Activated T-helper 1 cell treated with anti-CD3 and anti-CD28 coated beads, Interleukin-12 subunit alpha, Interleukin-12 subunit beta, Interleukin-2, Interleukin-4 antibody, amounts not matched to agents 30 ng/mL and 10 ng/mL and 1 ng/mL, durations not matched to agents 14 hours and 24 hours and 36 hours (primary cell): Measurements from ENCODE around the gene NUP153. TPM values are rescaled to one million over a fixed set of nuclear protein-coding genes. Genes with fewer than 3 reads are reported as not detected.

ENCODE experiments used
- DNase-seq: peaks from one replicate; pipeline ENCODE4 v3.0.0; 2021; ENCODE audit warnings: low spot score
- H3K27ac Mint-ChIP-seq: one replicate; pipeline ENCODE4 v1.8.0; 2021; ENCODE audit warnings: mild to moderate bottlenecking, mixed read lengths
- H3K27me3 Mint-ChIP-seq: one replicate; pipeline ENCODE4 v1.8.0; 2022; ENCODE audit warnings: mild to moderate bottlenecking, moderate library complexity, mixed read lengths; ENCODE audit not compliant: insufficient read depth
- H3K36me3 Mint-ChIP-seq: one replicate; pipeline ENCODE4 v1.8.0; 2021; ENCODE audit warnings: low read depth, mixed read lengths
- H3K4me1 Mint-ChIP-seq: one replicate; pipeline ENCODE4 v1.8.0; 2021; ENCODE audit warnings: low read depth, mixed read lengths
- H3K4me3 Mint-ChIP-seq: one replicate; pipeline ENCODE4 v1.8.0; 2021; ENCODE audit warnings: mild to moderate bottlenecking, moderate library complexity, mixed read lengths
- H3K9me3 Mint-ChIP-seq: one replicate; pipeline ENCODE4 v1.8.0; 2021; ENCODE audit warnings: mixed read lengths
- intact Hi-C: fragments of 100-400 bp; cut with micrococcal nuclease; formaldehyde crosslinking; loops from one replicate; pipeline ENCODE4 v1.15.1; 2024
- total RNA-seq: library from RNA; stranded (reverse); gene quantifications from 2 replicates; pipeline ENCODE4 v1.2.3, GENCODE V29; 2022

NUP153 gene
- total RNA-seq, 1 donor from 2014 or later = 106 TPM

DNA sequence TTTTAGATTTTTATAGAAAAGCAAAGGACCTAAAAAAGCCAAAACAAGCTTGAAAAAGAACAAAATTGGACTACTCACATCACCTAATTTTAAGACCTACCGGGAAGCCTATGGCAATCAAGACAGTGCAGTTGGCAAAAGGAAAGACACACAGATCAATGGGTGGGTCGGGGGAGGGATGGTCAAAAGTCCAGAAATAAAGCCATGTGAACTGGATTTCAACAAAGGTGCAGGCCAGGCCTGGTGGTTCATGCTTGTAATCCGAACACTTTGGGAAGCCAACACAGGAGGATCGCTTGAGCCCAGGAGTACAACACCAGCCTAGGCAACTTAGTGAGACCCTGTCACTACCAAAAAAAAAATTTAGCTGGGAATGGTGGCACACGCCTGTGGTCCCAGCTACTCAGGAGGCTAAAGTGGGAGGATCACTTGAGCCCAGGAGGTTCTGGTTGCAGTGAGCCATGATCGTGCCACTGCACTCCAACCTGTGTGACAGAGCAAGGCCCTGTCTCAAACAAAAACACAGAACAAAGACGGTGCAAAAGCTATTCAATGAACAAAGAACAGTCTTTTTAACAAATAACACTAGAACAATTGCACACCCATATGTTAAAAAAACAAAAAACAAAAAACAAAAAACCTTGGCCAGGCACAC is 34.5 kb downstream of the NUP153 start:
- H3K4me3 Mint-ChIP-seq = no peak overlapping the region
- H3K27ac Mint-ChIP-seq = no peak overlapping the region
- peaks cover 20% of the 10 kb centered on the region for H3K4me1 Mint-ChIP-seq
- intact Hi-C loops = loop anchor here (2.0 kb wide), 1 partner anchor 71 kb away; the partner anchor contains the start of gene FAM8A1
- DNase-seq = no peak
- H3K27me3 Mint-ChIP-seq = no peaks in the 10 kb centered on the region
- peaks cover 49% of the 10 kb centered on the region for H3K36me3 Mint-ChIP-seq
- no peaks in the 10 kb centered on the region for H3K9me3 Mint-ChIP-seq

DNA sequence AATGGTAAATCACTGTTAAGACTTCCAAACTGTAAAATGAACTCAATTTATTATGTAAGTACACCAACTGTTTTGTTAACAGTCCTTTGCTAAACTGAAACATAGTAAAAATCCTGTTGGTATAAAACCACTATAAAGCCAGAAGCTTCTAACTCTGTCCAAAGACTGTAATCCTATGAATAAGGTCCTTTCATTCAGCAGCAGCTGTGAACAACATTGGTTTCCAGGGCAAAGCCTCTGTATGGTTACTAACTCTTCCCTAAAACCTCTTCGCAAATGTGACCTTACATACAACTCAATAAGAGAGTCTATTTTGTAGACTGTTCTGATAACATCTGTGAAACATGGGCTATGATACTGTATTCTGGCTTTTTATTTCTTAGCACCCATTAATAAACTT is 40.1 kb downstream of the NUP153 start:
- peak overlapping the region; percentile 59 for H3K27ac Mint-ChIP-seq
- H3K36me3 Mint-ChIP-seq = peaks cover 65% of the 10 kb centered on the region

DNA sequence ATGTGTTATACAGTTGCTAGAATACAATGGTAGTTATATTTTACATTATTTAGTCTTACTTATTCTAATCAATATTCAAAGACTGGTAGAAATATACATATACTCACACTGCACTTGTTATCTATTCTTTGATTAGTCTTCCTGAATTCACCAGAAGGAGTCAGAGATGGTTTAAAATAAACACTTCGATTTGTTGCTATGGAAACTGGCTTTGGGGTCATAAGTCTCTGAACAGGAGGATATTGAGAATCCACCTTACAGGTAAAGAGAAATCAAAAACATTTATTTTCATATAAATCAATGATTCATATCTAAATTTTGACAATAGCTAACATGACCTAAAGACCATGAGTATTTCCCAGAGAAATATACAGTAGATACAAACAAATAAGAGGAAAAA is 41.6 kb downstream of the NUP153 start:
- Mint-ChIP-seq H3K4me1 (peaks cover 47% of the 10 kb centered on the region), H3K27ac (peak overlapping the region; percentile 55), H3K4me3 (peak overlapping the region; percentile 29), H3K36me3 (peaks cover 66% of the 10 kb centered on the region), H3K27me3 (no peaks in the 10 kb centered on the region), H3K9me3 (no peaks in the 10 kb centered on the region)
- intact Hi-C loops = loop anchor here (2.0 kb wide), 1 partner anchor 16 kb away; no protein-coding TSS in a partner anchor
- no peak for DNase-seq

More for the DNA sequence above, 40.1 kb downstream of the NUP153 start:
- Mint-ChIP-seq H3K9me3 (no peaks in the 10 kb centered on the region), H3K27me3 (no peaks in the 10 kb centered on the region), H3K4me1 (peaks cover 43% of the 10 kb centered on the region), H3K4me3 (no peak overlapping the region)
- no peak for DNase-seq
- intact Hi-C loops = no loop called here

DNA sequence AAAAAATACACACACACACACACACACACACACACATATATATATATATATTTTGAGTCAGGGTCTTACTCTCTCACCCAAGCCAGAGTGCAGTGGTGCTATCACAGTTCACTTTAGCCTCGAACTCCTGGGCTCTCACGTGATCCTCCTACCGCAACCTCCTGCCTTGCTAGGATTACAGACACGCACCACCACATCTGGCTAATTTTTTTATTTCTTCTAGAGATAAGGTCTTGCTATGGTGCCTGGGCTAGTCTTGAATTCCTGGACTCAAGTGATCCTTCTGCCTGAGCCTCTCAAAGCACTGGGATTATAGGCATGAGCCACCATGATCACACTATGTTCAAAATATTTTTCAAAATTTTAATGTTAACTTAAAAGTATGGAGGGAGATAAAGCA is 43.5 kb downstream of the NUP153 start:
- no peak for DNase-seq
- H3K27me3 Mint-ChIP-seq = no peaks in the 10 kb centered on the region
- intact Hi-C loops = loop anchor here (5.0 kb wide), 1 partner anchor 39 kb away; no protein-coding TSS in a partner anchor
- H3K27ac Mint-ChIP-seq = no peak overlapping the region
- no peak overlapping the region for H3K4me3 Mint-ChIP-seq
- peaks cover 52% of the 10 kb centered on the region for H3K4me1 Mint-ChIP-seq
- H3K36me3 Mint-ChIP-seq = peaks cover 61% of the 10 kb centered on the region
- H3K9me3 Mint-ChIP-seq = no peaks in the 10 kb centered on the region

DNA sequence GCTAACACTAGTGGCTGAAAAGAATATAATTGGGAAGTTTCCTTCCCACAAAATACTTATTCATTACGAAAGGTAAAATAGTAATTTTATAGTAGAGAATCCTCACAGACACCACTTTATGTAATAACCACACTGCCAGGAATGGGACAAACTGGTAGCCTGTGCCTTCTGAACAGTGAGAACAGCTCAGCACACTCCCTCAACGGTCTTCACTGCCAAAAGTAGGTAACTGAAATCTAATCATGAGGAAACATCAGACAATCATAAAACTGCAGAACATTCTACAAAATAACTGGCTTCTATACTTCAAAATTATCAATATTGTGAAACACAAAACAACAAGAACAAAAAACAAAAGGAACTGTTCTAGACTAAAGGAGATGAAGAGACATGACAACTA is 44.1 kb downstream of the NUP153 start:
- Mint-ChIP-seq H3K27ac (peak overlapping the region; percentile 43), H3K27me3 (no peaks in the 10 kb centered on the region), H3K36me3 (peaks cover 61% of the 10 kb centered on the region), H3K4me1 (peaks cover 52% of the 10 kb centered on the region), H3K9me3 (no peaks in the 10 kb centered on the region), H3K4me3 (no peak overlapping the region)
- intact Hi-C loops = loop anchor here (5.0 kb wide), 1 partner anchor 40 kb away; no protein-coding TSS in a partner anchor
- DNase-seq = no peak

DNA sequence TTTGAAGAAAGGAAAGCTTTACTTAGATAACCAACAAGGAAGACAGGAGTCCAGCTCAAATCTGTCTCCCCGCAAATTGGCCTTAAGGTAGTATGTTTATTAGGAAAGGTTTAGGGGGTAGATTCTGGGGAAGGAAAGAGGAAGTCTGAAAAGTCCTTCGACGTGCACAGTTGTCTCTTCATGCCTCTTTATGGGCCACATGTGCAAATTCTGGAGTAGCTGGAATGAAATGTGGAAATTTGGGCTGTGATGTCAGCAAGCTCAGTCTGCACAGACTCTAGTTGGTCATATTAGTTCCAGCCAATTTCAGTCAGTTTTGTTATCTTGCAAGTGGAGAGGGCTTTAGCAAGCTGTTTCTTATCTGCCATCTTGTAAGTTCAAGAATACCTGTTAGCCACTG is 50.1 kb downstream of the NUP153 start:
- H3K27ac Mint-ChIP-seq = peak overlapping the region; percentile 70
- H3K4me1 Mint-ChIP-seq = peaks cover 39% of the 10 kb centered on the region
- no peak overlapping the region for H3K4me3 Mint-ChIP-seq
- H3K36me3 Mint-ChIP-seq = peaks cover 48% of the 10 kb centered on the region
- no peak for DNase-seq
- intact Hi-C loops = no loop called here
- no peaks in the 10 kb centered on the region for H3K9me3 Mint-ChIP-seq
- no peaks in the 10 kb centered on the region for H3K27me3 Mint-ChIP-seq

DNA sequence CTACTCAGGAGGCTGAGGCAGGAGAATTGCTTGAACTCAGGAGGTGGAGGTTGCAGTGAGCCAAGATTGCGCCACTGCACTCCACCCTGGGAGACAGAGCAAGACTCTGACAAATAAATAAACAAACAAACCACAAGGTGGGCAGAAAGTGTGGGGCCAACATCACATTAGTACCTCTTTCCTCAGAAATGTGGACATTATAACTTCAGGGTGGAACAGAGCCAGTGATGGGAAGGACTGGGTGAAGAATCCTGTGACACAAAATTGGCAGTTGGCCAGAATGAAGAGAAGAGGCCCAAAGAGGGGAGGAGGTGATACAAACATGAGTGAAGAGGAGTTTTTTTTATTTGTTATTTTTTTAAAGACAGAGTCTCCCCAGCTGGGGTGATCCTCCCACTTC is 50.6 kb downstream of the NUP153 start:
- H3K27ac Mint-ChIP-seq = peak overlapping the region; percentile 70
- DNase-seq = no peak
- no peaks in the 10 kb centered on the region for H3K9me3 Mint-ChIP-seq
- no peak overlapping the region for H3K4me3 Mint-ChIP-seq
- H3K27me3 Mint-ChIP-seq = no peaks in the 10 kb centered on the region
- intact Hi-C loops = no loop called here
- peaks cover 46% of the 10 kb centered on the region for H3K36me3 Mint-ChIP-seq
- peaks cover 35% of the 10 kb centered on the region for H3K4me1 Mint-ChIP-seq

DNA sequence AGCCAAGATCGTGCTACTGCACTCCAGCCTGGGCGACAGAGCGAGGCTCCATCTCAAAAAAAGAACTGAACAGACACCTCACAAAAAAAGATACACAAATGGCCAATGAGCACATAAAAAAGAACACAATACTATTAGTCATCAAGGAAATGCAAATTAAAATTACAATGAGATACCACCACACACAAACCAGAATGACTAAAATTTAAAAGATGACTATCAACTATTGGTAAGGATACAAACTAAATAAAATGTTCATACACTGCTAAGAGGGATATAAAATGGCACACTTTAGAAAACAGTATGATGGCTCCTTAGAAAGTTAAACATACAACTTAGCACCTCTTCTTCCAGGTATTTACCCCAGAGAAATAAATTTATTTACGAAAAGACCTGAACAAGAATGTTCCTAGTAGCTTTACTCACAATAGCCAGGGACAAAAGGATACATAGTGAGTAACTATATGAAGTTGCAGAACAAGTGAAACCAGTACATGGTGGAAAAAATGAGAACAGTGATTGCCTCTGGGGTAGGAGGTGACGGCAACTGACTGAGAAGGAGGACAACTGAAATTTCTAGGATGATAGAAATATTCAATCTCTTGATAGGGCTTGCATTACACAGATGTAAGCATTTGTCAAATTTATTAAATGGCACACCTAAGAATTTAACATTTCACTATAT is 53.4 kb downstream of the NUP153 start:
- Mint-ChIP-seq H3K36me3 (peaks cover 49% of the 10 kb centered on the region), H3K9me3 (no peaks in the 10 kb centered on the region), H3K27me3 (no peaks in the 10 kb centered on the region), H3K4me3 (no peak overlapping the region), H3K27ac (peak overlapping the region; percentile 83), H3K4me1 (peaks cover 44% of the 10 kb centered on the region)
- DNase-seq = no peak
- intact Hi-C loops = loop anchor here (2.0 to 5.0 kb wide), 2 partner anchors 21 to 51 kb away; partner anchors contain the start of gene FAM8A1

DNA sequence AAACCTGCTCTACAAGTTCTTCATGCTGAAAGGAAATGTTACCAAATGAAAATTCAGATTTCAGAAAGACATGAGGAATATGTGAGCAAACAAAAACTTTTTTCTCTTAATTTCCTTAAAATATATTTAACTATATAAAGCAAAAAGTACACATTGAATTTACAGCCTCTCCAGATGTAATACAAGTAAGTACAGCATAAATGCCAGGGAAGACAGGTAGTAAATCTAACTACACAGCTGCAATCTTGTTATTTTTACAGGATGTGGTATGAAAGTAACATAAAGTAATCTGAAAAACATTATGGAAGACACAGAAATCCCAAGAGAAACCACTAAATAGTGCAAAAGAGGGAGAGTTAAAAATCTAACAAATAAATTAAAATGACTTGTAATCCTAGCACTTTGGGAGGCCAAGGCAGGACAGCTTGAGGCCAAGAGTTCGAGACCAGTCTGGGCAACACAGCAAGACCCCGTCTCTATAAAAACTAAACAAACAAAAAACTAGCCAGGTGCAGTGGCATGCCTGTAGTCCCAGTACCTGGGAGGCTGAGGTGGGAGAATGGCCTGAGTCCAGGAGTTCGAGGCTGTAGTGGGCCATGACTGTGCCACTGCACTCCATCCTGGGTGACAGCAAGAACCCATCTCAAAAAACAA is 55.9 kb downstream of the NUP153 start:
- Mint-ChIP-seq H3K36me3 (peaks cover 42% of the 10 kb centered on the region), H3K27me3 (no peaks in the 10 kb centered on the region), H3K9me3 (no peaks in the 10 kb centered on the region), H3K4me1 (peaks cover 34% of the 10 kb centered on the region), H3K27ac (no peak overlapping the region), H3K4me3 (no peak overlapping the region)
- intact Hi-C loops = loop anchor here (5.0 kb wide), 1 partner anchor 48 kb away; the partner anchor contains the start of gene FAM8A1
- DNase-seq = no peak

DNA sequence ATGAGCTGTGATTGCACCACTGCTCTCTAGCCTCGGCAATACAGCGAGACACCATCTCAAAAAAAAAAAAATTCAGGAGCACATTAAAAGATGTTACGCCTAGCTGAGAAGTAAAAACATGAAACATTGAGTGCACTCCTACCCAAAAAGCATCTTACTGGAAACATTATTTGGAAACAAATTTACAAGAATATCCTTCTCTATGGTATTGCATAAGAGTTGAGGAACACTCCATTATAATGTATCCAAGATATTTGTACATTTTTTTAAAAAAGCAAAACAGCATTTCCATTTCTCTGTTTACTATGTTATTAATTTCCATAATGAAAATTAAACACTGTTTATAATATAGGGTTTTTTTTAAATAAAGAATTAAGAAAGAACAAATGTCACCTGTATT is 58.0 kb downstream of the NUP153 start:
- Mint-ChIP-seq H3K4me3 (no peak overlapping the region), H3K27ac (no peak overlapping the region), H3K36me3 (peaks cover 44% of the 10 kb centered on the region), H3K27me3 (no peaks in the 10 kb centered on the region), H3K9me3 (no peaks in the 10 kb centered on the region), H3K4me1 (peaks cover 30% of the 10 kb centered on the region)
- intact Hi-C loops = loop anchor here (2.0 kb wide), 1 partner anchor 16 kb away; no protein-coding TSS in a partner anchor
- no peak for DNase-seq

DNA sequence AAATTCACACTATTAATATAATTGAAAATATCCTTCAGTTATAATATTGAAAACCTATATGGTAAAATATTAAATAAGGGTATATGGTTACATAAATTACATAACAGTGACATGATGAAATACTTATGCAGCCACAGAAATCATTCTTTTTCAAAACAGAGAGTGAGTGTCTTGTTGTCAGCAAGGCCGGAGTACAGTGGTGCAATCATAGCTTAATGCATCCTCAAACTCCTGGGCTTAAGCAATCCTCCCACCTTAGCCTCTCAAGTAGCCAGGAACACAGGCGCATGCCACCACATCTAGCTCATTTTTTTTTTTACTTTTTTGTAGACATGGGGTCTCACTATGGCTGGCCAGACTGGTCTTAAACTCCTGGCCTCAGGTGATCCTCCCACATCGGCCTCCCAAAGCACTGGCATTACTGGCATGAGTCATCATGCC is 66.2 kb downstream of the NUP153 start:
- no peaks in the 10 kb centered on the region for H3K9me3 Mint-ChIP-seq
- H3K27ac Mint-ChIP-seq = no peak overlapping the region
- intact Hi-C loops = no loop called here
- H3K27me3 Mint-ChIP-seq = no peaks in the 10 kb centered on the region
- peaks cover 30% of the 10 kb centered on the region for H3K4me1 Mint-ChIP-seq
- no peak overlapping the region for H3K4me3 Mint-ChIP-seq
- no peak for DNase-seq
- peaks cover 62% of the 10 kb centered on the region for H3K36me3 Mint-ChIP-seq

DNA sequence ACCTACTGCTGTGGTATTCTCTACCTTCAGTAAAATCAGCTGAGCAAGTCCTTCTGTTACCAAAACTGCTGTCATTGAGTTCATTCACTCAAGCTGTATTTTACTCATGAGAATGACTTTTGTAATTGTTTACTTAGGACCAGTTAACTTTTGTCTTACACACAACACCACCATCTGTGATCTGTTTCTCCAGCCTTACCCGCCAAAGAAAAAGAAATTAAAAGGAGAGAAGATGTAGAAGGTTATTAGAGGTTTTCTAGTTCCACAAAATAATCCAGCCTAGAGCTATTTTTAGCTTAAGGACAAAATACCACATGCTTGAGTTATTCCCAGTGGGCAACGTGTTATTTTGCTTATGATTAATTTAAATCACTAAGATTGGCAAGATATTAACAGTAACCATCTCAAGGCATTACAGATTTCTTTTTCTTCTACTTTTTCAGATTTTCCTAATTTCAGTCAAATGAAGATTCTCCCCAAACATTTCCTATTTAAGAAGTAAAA is 68.5 kb downstream of the NUP153 start:
- no peaks in the 10 kb centered on the region for H3K9me3 Mint-ChIP-seq
- DNase-seq = no peak
- no peaks in the 10 kb centered on the region for H3K27me3 Mint-ChIP-seq
- intact Hi-C loops = no loop called here
- peaks cover 47% of the 10 kb centered on the region for H3K4me1 Mint-ChIP-seq
- H3K27ac Mint-ChIP-seq = no peak overlapping the region
- no peak overlapping the region for H3K4me3 Mint-ChIP-seq
- H3K36me3 Mint-ChIP-seq = peaks cover 60% of the 10 kb centered on the region
